Measurements from ENCODE around the gene C17orf50. TPM values are rescaled to one million over a fixed set of nuclear protein-coding genes. Genes with fewer than 3 reads are reported as not detected.

The C17orf50 gene
- total and polyA plus RNA-seq, 2 of the 13 experiments (the other 11 are each of a cell fraction or from before 2014, with no cell fraction given): not detected

DNA sequence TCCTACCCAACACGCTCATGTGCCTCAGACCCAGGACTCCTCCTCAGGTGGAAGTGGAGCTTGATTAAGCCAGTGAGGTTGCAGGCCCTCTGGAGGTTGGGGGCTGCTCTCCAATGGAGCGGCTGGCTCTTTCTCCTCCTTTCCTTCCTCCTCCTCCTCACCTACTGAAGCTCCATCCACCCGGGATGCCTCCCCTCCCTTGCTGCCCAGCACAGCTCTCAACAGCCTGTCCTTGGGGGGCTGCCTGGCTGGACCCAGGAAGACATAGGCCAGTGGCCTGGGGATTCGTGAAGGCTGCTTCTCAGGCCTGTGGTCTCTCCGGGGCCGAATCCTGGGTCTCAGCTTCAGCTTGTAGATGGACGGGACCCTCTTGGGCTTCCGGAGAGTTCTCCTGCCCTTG, 15.9 kb upstream of the C17orf50 start:
- intact Hi-C loops (cut with micrococcal nuclease; ENCODE audit: unreplicated experiment) (loop anchor here (5.0 kb wide), 1 partner anchor 188 kb away; no protein-coding TSS in a partner anchor), in situ Hi-C loops (cut with HindIII; ENCODE audit: extremely low pct_ligation_motif_present, low pct_unique_long_range_greater_than_20kb) (loop anchor here (5.0 to 25.0 kb wide), 3 partner anchors 133 to 433 kb away; no protein-coding TSS in a partner anchor)
- no TSS peak for BruUV-seq (replicated peaks)
- CTCF ChIA-PET (ENCODE audit: low intra/inter-chr PET ratio, low total read pairs): no interaction called here
- no peak overlapping the region for H3K4me2 ChIP-seq (ENCODE audit: low read depth, low read length)
- TF ChIP-seq PRMT3 (CRISPR knock-in tag; IDR thresholded peaks at IDR 0.05; ENCODE audit: borderline replicate concordance, low read depth) (no peak), RBFOX2 (IDR thresholded peaks at IDR 0.05; ENCODE audit: low read depth, low read length) (no peak), ADNP (CRISPR knock-in tag; IDR thresholded peaks at IDR 0.05) (no peak), RFX3 (CRISPR knock-in tag; IDR thresholded peaks at IDR 0.05) (no peak), ZNF124 (CRISPR knock-in tag; IDR thresholded peaks at IDR 0.05) (no peak), ZKSCAN5 (CRISPR knock-in tag; IDR thresholded peaks at IDR 0.05) (no peak), ZNF557 (CRISPR knock-in tag; IDR thresholded peaks at IDR 0.05) (no peak), SP140L (CRISPR knock-in tag; IDR thresholded peaks at IDR 0.05; ENCODE audit: borderline replicate concordance) (no peak), PITX1 (CRISPR knock-in tag; IDR thresholded peaks at IDR 0.05) (no peak), SRSF9 (IDR thresholded peaks at IDR 0.05; ENCODE audit: borderline replicate concordance, insufficient read depth, low read depth, low read length, poor library complexity, severe bottlenecking) (no peak), XRCC5 (optimal IDR thresholded peaks at IDR 0.05; ENCODE audit: low read length) (no peak), HNF4G (IDR thresholded peaks at IDR 0.05; ENCODE audit: borderline replicate concordance, low read depth, low read length) (no peak), HNF4G (CRISPR knock-in tag; IDR thresholded peaks at IDR 0.05; ENCODE audit: borderline replicate concordance, low read depth) (no peak), IRX3 (CRISPR knock-in tag; IDR thresholded peaks at IDR 0.05; ENCODE audit: borderline replicate concordance, low read depth) (no peak), MED8 (CRISPR knock-in tag; IDR thresholded peaks at IDR 0.05; ENCODE audit: insufficient replicate concordance) (no peak), CHD2 (IDR thresholded peaks at IDR 0.05; ENCODE audit: low read depth, low read length) (no peak), CEBPB (IDR thresholded peaks at IDR 0.05; ENCODE audit: borderline replicate concordance, low read depth, low read length) (no peak), ZNF83 (CRISPR knock-in tag; IDR thresholded peaks at IDR 0.05; ENCODE audit: borderline replicate concordance) (no peak)
- TF ChIP-seq, protein P1, sequence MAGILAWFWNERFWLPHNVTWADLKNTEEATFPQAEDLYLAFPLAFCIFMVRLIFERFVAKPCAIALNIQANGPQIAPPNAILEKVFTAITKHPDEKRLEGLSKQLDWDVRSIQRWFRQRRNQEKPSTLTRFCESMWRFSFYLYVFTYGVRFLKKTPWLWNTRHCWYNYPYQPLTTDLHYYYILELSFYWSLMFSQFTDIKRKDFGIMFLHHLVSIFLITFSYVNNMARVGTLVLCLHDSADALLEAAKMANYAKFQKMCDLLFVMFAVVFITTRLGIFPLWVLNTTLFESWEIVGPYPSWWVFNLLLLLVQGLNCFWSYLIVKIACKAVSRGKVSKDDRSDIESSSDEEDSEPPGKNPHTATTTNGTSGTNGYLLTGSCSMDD (CRISPR knock-in tag; IDR thresholded peaks at IDR 0.05): no peak
- TF ChIP-seq, protein P2, sequence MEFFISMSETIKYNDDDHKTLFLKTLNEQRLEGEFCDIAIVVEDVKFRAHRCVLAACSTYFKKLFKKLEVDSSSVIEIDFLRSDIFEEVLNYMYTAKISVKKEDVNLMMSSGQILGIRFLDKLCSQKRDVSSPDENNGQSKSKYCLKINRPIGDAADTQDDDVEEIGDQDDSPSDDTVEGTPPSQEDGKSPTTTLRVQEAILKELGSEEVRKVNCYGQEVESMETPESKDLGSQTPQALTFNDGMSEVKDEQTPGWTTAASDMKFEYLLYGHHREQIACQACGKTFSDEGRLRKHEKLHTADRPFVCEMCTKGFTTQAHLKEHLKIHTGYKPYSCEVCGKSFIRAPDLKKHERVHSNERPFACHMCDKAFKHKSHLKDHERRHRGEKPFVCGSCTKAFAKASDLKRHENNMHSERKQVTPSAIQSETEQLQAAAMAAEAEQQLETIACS (CRISPR knock-in tag; IDR thresholded peaks at IDR 0.05): no peak
- H3K79me2 ChIP-seq (ENCODE audit: insufficient read depth, low read length): no peaks in the 10 kb centered on the region
- POLR2A ChIA-PET: no interaction called here
- peaks cover 10% of the 10 kb centered on the region for H3K4me1 ChIP-seq (ENCODE audit: insufficient read depth, low read length)
- H3K27ac ChIP-seq (ENCODE audit: extremely low read length, insufficient read depth, low read length): no peak overlapping the region
- DNase-seq (ENCODE audit: low spot score): no peak
- no peak overlapping the region for H2AFZ ChIP-seq (ENCODE audit: low read length)
- FAIRE-seq: no peak
- no peak for ATAC-seq
- H3K36me3 ChIP-seq (replicated peaks in 1 of 2; ENCODE audit: control insufficient read depth in 1 of 2, insufficient read depth in 2 of 2, low read length in 2 of 2): no peaks in the 10 kb centered on the region
- no peaks in the 10 kb centered on the region for H3K9me3 ChIP-seq (ENCODE audit: low read length)
- H4K20me1 ChIP-seq (ENCODE audit: insufficient read depth, low read length): no peaks in the 10 kb centered on the region
- WGBS (ENCODE audit: low lambda C conversion rate): 17% methylated on average over 3 of the region's 8 CpGs
- no peak overlapping the region for H3K9ac ChIP-seq (ENCODE audit: insufficient read depth, low read depth, low read length)
- H3K27me3 ChIP-seq (ENCODE audit: control insufficient read depth in 1 of 2, insufficient read depth in 2 of 2, low read length in 2 of 2): peaks cover 3 to 43% of the 10 kb centered on the region in 2 experiments; a peak in 4 of 5 replicates
- no peak overlapping the region for H3K4me3 ChIP-seq (replicated peaks in 1 of 3; ENCODE audit: insufficient read depth in 1 of 3, low read depth in 2 of 3, low read length in 3 of 3)
